BLaER1 (cell line): ENCODE results near the gene SHBG.
"Not testable (repeated sequence)": the region's sequence is repeated elsewhere in the genome, so short reads cannot be mapped to it uniquely, and the experiment has no call there.

ENCODE experiments used
- H3K27ac ChIP-seq: shearing (Covaris generic); formaldehyde crosslinking; 2 replicates; pipeline ENCODE4 v1.8.1; 2022
- H3K27me3 ChIP-seq: shearing (Covaris generic); formaldehyde crosslinking; 2 replicates; pipeline ENCODE4 v1.8.1; 2022
- H3K36me3 ChIP-seq: shearing (Covaris generic); formaldehyde crosslinking; 2 replicates; pipeline ENCODE4 v1.8.1; 2022
- H3K4me1 ChIP-seq: shearing (Covaris generic); formaldehyde crosslinking; 2 replicates; pipeline ENCODE4 v1.8.1; 2022
- H3K4me2 ChIP-seq: shearing (Covaris generic); formaldehyde crosslinking; 2 replicates; pipeline ENCODE4 v1.8.1; 2022
- H3K4me3 ChIP-seq: shearing (Covaris generic); formaldehyde crosslinking; 2 replicates; pipeline ENCODE4 v1.8.1; 2022
- H3K9ac ChIP-seq: shearing (Covaris generic); formaldehyde crosslinking; 2 replicates; pipeline ENCODE4 v1.8.1; 2022
- H3K9me3 ChIP-seq: shearing (Covaris generic); formaldehyde crosslinking; 2 replicates; pipeline ENCODE4 v1.8.1; 2022
- H4K20me1 ChIP-seq: shearing (Covaris generic); formaldehyde crosslinking; 2 replicates; pipeline ENCODE4 v1.8.1; 2022
- Cebpa-rat ChIP-seq: shearing (Covaris generic); IDR thresholded peaks from 2 replicates; pipeline ENCODE4 v1.8.1; 2022

The SHBG gene

GRCh38 chr17:7626307-7626706, 3.6 kb upstream of the SHBG start:
- Histone ChIP-seq H3K4me3 (peak overlapping the region; percentile 85; the same call in 1 of the 2 replicates), H3K36me3 (peaks cover 12% of the 10 kb centered on the region; the same call in 1 of the 2 replicates), H4K20me1 (peaks cover 8% of the 10 kb centered on the region; the same call in 1 of the 2 replicates), H3K4me1 (peaks cover 15% of the 10 kb centered on the region), H3K9ac (no peak overlapping the region), H3K27ac (no peak overlapping the region), H3K27me3 (no peaks in the 10 kb centered on the region), H3K9me3 (no peaks in the 10 kb centered on the region), H3K4me2 (peak overlapping the region; percentile 92)
- no peak for TF ChIP-seq Cebpa-rat

DNA sequence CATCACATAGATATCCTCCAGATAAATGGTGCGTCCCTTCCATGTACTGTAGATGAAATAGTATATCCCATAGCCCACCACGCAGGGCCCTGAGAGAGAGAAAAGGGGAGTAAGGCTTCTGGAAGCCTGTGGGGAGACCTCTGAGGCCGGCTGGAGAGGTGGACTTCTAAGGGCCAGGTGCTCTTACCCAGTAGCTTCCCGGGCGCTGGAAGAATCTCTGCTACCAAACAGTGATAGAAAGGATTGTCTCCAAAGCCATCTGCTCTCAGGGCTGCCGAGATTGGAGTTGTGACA, 3.0 kb upstream of the SHBG start:
- H3K27me3 ChIP-seq = no peaks in the 10 kb centered on the region
- no peaks in the 10 kb centered on the region for H3K9me3 ChIP-seq
- H3K27ac ChIP-seq = peak overlapping the region; percentile 86
- H3K36me3 ChIP-seq = peaks cover 12% of the 10 kb centered on the region; the same call in 1 of the 2 replicates
- peaks cover 8% of the 10 kb centered on the region; the same call in 1 of the 2 replicates for H4K20me1 ChIP-seq
- peaks cover 15% of the 10 kb centered on the region for H3K4me1 ChIP-seq
- peak overlapping the region; percentile 92 for H3K4me2 ChIP-seq
- peak overlapping the region; percentile 92 for H3K9ac ChIP-seq
- TF ChIP-seq Cebpa-rat = no peak
- peak overlapping the region; percentile 85 for H3K4me3 ChIP-seq

GRCh38 chr17:7627250-7628121, 2.4 kb upstream of the SHBG start, which contains the start of gene SAT2:
Gene SAT2, minus strand, starts transcription at chr17:7627821. Its CDS starts 186 bp downstream, at chr17:7627635.
- TF ChIP-seq Cebpa-rat = no peak
- H3K36me3 ChIP-seq = peaks cover 12% of the 10 kb centered on the region; the same call in 1 of the 2 replicates
- H3K27ac ChIP-seq = peak within 1 kb of the TSS; percentile 86
- no peaks in the 10 kb centered on the region for H3K9me3 ChIP-seq
- no peaks in the 10 kb centered on the region for H3K27me3 ChIP-seq
- H3K4me2 ChIP-seq = peak within 1 kb of the TSS; percentile 92
- peaks cover 8% of the 10 kb centered on the region; the same call in 1 of the 2 replicates for H4K20me1 ChIP-seq
- peak within 1 kb of the TSS; percentile 92 for H3K9ac ChIP-seq
- H3K4me1 ChIP-seq = peaks cover 15% of the 10 kb centered on the region
- peak within 1 kb of the TSS; percentile 85 for H3K4me3 ChIP-seq

DNA sequence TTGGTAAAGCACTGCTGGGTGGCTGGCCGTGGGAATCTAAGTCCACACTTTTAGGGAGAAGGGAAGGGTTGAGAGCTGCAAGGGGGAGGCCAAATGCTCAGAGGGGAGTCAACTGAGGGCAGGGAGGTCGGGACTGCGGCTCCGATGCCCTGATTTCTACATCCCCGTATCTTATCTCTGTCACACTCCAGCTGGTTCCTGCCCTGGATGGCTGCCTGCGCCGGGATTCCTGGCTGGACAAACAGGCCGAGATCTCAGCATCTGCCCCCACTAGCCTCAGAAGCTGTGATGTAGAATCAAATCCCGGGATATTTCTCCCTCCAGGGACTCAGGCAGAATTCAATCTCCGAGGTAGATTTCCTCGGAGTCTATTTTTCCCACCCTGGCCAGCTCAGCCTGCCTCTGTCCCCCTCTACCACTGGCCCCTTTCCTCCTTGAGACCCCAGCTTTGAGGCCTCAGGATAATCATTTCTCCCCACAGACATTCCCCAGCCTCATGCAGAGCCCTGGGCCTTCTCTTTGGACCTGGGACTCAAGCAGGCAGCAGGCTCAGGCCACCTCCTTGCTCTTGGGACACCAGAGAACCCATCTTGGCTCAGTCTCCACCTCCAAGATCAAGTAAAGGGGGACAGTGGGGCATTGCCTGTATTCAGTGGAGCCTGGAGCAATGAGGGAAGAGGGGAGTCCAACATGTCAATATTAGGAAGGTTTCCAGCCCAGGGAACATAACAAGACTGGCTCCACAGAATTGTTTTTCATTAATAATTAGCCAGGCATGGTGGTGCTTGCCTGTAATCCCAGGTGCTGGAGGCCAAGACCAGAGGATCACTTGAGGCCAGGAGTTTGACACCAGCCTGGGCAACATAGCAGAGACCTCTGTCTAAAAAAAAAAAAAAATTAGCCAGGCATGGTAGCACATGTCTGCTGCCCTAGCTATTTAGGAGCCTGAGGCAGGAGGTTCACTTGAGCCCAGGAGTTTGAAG, 1.8 kb downstream of the SHBG start:
- H3K4me3 ChIP-seq = no peak overlapping the region
- no peak overlapping the region for H3K27ac ChIP-seq
- H3K9me3 ChIP-seq = no peaks in the 10 kb centered on the region
- no peaks in the 10 kb centered on the region for H3K27me3 ChIP-seq
- TF ChIP-seq Cebpa-rat = no peak
- H3K4me2 ChIP-seq = no peak overlapping the region
- H3K36me3 ChIP-seq = no peaks in the 10 kb centered on the region
- peaks cover 3% of the 10 kb centered on the region; the same call in 1 of the 2 replicates for H4K20me1 ChIP-seq
- H3K9ac ChIP-seq = peak overlapping the region; percentile 29; the same call in 1 of the 2 replicates
- H3K4me1 ChIP-seq = peaks cover 10% of the 10 kb centered on the region

GRCh38 chr17:7632492-7632894, 2.6 kb downstream of the SHBG start:
- Histone ChIP-seq H3K27me3 (no peaks in the 10 kb centered on the region), H3K36me3 (no peaks in the 10 kb centered on the region), H3K4me2 (no peak overlapping the region), H3K9me3 (no peaks in the 10 kb centered on the region), H4K20me1 (no peaks in the 10 kb centered on the region), H3K4me3 (no peak overlapping the region), H3K9ac (no peak overlapping the region; the same call in 1 of the 2 replicates), H3K4me1 (peaks cover 6% of the 10 kb centered on the region), H3K27ac (no peak overlapping the region)
- TF ChIP-seq Cebpa-rat = no peak

GRCh38 chr17:7633093-7633492, 3.2 kb downstream of the SHBG start:
- TF ChIP-seq Cebpa-rat = no peak
- no peaks in the 10 kb centered on the region for H4K20me1 ChIP-seq
- H3K27me3 ChIP-seq = no peaks in the 10 kb centered on the region
- no peaks in the 10 kb centered on the region for H3K9me3 ChIP-seq
- no peak overlapping the region for H3K27ac ChIP-seq
- H3K36me3 ChIP-seq = no peaks in the 10 kb centered on the region
- H3K4me3 ChIP-seq = no peak overlapping the region
- H3K9ac ChIP-seq = no peak overlapping the region
- H3K4me1 ChIP-seq = peaks cover 3% of the 10 kb centered on the region
- no peak overlapping the region for H3K4me2 ChIP-seq

GRCh38 chr17:7634384-7634783, 4.4 kb downstream of the SHBG start:
- 0 out of 2 replicates have a peak overlapping the region, but pooled peaks have one; percentile 7 for H3K4me2 ChIP-seq
- no peak overlapping the region for H3K9ac ChIP-seq
- no peaks in the 10 kb centered on the region for H3K27me3 ChIP-seq
- peaks cover 10% of the 10 kb centered on the region for H3K4me1 ChIP-seq
- H3K4me3 ChIP-seq = no peak overlapping the region
- no peaks in the 10 kb centered on the region for H3K36me3 ChIP-seq
- H3K9me3 ChIP-seq = no peaks in the 10 kb centered on the region
- H3K27ac ChIP-seq = no peak overlapping the region
- H4K20me1 ChIP-seq = no peaks in the 10 kb centered on the region
- no peak for TF ChIP-seq Cebpa-rat

DNA sequence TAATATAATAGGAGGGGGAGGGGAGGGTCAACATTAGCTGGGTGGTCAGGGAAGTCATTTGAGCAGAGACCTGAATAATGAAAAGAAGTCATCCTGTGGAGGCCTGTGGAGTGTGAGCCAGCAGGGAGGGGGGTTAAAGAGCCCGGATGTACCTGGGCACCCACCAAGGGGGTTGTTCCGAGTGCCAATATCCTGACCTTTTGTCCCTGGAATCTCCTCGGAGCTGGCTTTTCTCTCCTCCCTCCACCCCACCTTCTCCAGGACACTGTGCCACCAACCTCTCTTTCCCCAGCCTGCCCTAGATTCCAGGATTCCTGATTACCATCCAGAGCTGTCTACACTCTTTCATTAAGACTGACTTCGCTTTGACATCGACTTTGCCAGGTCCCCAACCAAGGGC, 6.2 kb downstream of the SHBG start:
- Histone ChIP-seq H3K27ac (no peak overlapping the region), H4K20me1 (no peaks in the 10 kb centered on the region), H3K4me1 (peaks cover 11% of the 10 kb centered on the region), H3K9me3 (no peaks in the 10 kb centered on the region), H3K36me3 (no peaks in the 10 kb centered on the region), H3K9ac (no peak overlapping the region), H3K4me2 (no peak overlapping the region), H3K4me3 (no peak overlapping the region), H3K27me3 (no peaks in the 10 kb centered on the region)
- no peak for TF ChIP-seq Cebpa-rat

- peaks cover 19% of the 10 kb centered on the region for H3K4me1 ChIP-seq
- no peaks in the 10 kb centered on the region for H3K9me3 ChIP-seq
- H3K4me3 ChIP-seq = no peak overlapping the region
- no peak overlapping the region for H3K4me2 ChIP-seq
- TF ChIP-seq Cebpa-rat = no peak
- H3K27me3 ChIP-seq = no peaks in the 10 kb centered on the region
- H4K20me1 ChIP-seq = no peaks in the 10 kb centered on the region
- H3K36me3 ChIP-seq = no peaks in the 10 kb centered on the region
- no peak overlapping the region for H3K9ac ChIP-seq
- no peak overlapping the region for H3K27ac ChIP-seq
Observed at GRCh38 chr17:7640783-7641182, 10.8 kb downstream of the SHBG start.

- not testable (repeated sequence) for H3K27me3 ChIP-seq, H3K27ac ChIP-seq, H3K4me3 ChIP-seq, H3K9me3 ChIP-seq, H3K4me2 ChIP-seq, H3K9ac ChIP-seq, H3K36me3 ChIP-seq, H4K20me1 ChIP-seq
- H3K4me1 ChIP-seq = peaks cover 19% of the 10 kb centered on the region
Observed at GRCh38 chr17:7641635-7642034, 11.7 kb downstream of the SHBG start.
